Activated CD8-positive, alpha-beta memory T cell treated with anti-CD3 and anti-CD28 coated beads, Interleukin-2, amount 50 U/mL, for 48 hours (primary cell): ENCODE measurements around the gene FBXO15.

Experiments
- DNase-seq: peaks from one replicate; pipeline ENCODE4 v3.0.0-alpha.2; 2020

Gene FBXO15

DNA sequence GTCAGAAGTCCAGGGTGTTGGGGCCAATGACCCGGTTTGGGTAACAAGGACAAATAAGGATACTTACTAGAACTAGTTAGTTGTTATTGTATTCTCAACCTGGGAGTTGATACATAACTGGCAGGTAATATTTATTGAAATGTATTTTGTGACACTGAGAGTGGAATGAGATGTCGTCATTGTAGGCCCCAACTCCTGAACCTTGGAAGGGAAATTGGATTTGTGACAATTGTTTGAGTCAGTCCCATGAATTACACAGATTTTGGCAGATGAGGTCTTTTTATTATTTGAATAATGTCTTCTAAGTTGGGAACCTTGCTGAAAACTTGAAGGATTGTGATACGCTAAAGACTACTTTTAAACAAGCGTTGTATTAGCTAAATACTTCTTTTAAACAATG lies 5.7 kb upstream of the FBXO15 start:
- no peak for DNase-seq

DNA sequence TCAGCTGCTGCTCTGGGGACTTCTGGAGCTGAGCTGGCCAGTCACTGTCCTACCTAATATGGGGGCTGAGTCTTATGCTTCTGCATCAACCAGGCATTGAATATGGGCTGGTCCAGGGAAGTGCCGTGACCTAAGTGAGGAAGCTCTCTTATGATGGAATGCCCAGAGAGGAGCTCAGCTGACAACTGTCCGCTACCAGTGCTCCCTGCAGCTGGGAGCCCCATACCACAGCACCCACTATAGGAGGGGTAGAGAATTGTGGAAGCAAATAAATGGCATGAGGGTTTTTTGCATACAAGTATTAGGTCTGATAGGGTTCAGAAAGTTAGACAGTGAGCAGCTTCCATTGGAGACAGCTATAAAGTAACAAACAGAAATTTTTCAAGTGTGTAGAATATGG lies 5.2 kb upstream of the FBXO15 start:
- DNase-seq: no peak

DNA sequence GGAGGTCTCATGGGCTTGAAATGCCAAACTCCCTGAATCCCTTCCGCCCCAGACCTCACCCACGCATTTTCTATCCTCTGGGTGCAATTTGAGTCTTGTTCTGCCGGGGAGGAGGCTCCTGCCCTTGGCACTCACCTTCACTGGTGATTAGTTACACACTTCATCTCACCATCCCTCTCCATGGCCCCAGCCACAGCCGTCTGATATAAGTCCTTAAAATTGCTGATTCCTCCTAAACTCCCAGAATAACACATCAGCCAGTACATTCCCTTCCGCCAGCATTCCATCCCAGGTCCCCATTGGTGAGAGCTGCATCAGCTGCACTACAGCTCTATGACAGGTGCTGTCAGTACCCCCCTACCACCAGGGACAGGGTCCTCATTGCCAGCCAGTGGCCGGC lies 4.6 kb upstream of the FBXO15 start:
- DNase-seq: no peak

DNA sequence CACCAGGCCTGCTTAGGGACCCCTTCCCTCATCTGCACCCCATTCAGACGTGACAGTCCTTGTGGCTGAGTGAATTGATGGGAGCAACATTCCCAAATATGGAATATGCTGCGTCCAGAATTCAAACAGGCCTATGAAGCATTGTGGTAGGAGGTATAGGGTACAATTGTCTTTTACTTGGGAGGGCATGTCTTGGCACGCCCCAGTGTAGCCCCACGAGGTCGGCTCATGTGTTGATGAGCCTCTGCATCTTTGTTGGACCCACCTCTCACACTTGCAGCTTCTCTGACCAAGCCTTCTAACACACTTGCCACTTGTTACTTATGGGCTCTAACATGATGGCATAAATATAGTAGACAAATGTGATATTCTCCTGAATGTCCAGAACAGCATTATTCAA lies 2.2 kb upstream of the FBXO15 start:
- no peak for DNase-seq

DNA sequence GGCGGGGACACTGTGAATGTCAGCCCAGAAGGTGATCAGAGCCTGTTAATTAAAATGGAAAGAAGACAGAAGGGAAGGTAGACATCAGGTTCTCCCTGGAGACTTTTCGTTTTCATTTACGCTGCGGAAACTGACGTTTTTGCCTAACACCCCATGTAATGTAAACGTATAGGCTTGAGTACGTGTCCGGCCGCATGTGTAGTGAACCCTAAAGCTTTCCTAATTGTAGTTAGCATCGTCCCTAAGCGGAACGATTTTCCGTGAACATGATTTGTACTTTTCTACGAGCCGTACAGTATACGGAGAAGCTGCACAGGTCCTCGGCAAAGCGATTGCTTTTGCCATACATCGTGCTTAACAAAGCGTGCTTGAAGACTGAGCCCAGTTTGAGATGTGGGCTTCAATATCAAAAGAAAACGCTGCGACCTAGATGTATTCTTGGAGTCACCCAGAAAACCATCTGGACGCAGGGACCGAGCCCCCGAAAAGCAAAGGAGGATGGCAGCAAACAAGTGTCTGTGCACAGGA lies 973 bp upstream of the FBXO15 start:
- no peak for DNase-seq

DNA sequence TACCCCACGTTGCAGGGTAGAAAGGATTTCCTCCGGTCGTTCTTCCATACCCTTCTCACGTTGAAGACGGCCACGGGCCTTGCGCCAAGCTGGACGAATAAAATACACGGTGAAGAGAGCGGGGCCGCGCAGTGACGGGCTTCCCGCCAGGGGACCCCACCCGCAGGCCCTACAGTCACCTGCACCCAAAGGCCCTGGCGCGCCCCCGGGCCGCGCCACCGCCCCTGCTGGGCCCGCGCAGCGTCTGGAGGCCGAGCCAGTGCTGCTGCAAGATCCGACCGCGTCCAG lies 199 bp downstream of the FBXO15 start:
- no peak for DNase-seq

DNA sequence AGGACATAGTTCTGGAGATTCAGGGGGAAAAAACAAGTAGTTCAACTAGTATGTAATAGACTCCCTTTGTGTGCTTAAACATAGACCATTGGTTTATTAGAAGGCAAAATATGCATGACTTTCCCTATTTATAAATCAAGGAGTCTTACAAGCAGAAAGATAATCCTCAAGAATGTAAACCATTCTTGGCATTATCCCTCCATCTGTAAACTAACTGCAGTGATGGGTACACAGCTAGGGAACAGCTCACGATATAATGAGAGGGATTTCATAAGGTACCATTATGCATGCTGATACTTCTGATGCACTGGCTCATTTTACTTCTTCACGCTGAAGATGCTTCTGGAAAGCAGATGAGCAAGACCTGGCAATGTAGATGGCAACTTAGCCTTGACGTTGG lies 878 bp downstream of the FBXO15 start:
- no peak for DNase-seq

DNA sequence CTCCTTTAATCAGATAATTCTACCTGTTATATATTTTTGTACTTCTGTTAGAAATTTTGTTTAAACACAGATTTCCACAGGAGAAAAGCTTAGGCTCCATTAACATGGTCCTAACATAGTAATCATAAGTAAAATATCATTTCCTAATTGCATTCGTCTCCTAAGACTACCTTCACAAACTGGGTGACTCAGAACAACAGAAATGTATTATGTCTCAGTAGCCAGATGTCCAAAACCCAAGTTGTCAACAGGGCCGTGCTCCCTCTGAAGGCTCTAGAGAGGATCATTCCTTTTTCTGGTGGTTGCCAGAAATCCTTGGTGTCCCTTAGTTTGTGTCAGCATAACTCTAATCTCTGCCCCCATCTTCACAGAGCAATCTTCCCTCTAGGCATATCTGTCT lies 5.4 kb downstream of the FBXO15 start:
- DNase-seq: no peak

DNA sequence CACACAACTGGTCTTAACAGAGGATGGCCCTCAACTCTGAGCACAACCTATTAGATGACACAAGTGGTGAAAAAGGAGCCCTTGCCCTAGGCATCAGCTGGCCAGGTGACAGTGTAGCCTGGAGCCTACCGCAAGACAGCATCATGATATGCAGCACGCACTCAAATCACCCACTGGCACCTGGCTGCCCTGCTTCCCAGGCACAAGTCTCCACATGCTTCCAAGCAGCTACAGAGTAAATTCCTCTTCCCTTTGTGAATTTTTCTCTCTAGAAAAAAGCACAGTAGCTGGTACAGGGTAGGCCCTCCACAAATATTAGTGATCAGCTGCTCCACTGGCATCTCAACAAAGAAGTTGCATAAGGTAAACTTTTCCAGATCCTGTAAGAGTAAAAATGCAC lies 6.0 kb downstream of the FBXO15 start:
- DNase-seq: no peak

DNA sequence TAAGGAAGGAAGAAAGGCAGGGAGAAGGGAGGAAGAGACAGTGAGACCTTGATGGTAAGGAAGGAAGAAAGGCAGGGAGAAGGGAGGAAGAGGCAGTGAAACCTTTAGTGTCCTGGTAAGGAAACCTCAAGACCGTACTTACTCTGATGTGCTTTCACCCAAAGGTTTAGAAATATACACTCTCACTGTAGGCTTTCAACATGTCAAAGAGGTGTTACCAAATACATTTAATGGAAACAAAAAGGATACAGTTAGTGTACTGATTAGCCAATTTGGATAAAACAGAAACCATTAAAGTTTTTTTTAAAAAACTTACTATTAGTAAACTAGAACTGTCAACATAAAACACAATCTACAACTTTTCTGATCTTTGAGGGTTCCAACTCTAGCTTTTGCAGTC lies 7.1 kb downstream of the FBXO15 start:
- DNase-seq: no peak

DNA sequence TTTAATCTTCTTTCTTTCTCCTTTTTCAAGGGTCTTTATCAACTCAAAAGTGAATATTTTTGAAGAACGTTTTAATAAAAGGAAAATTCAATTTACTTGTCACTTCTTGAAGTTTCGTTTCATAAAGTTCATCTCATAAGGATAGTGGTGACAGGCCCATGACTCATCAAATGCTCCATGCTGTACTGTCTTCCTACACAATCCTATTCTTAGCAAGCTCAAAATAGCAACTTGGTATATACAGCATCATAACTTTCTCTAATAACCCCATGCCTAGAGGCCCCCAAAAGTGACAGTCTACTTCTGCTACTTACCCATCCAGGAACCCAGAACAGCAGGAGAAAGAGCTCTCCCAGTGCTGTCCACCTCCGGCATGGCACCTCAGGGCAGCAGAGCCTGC lies 7.7 kb downstream of the FBXO15 start:
- no peak for DNase-seq

DNA sequence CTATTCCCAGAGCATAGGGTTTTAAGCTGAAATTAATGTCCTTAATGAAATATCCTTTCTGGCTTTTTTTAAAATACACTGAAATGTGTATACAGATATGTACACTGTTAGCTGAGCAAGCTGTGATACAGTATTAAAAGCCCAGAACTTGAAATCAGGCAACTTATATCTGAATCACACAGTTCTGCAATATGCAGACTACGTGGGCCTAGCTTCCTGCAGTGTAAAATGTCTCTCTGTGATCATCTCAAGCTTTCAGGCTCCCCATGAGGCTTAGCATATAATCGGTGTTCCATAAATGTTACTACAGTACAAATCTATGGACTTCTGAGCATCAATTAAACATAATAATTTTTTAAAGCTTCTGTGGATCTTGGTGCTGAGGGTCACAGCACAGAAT lies 8.2 kb downstream of the FBXO15 start:
- no peak for DNase-seq

DNA sequence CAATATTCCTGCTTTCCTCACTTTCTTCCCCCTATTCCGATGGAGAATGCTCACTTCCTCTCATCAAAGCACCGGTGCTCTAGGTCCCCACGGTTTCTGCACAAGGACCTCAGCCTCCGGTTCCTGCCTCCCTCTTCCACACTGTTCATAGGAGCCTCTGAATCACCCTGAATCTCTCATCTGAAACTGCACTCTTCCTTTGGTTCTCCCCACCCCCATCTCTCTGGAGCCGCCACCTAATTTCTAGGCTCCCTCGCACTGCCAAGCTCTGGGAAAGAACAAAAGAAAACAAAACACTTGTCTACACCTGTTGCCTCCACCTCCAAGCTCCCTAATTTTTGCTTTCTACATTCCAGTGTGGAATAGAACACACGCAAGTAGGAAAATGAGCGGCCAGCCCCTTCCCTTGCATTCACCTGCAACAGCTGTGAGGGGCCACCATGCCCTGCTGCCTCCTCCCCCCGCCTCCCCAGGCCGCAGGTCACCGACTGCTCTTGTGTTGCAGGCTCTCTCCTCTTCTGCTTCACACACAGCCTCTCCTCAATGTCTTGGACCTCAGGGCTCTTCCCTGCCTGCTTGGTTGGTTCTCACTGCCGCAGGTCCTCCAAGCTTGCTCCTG lies 9.6 kb downstream of the FBXO15 start:
- DNase-seq: no peak

DNA sequence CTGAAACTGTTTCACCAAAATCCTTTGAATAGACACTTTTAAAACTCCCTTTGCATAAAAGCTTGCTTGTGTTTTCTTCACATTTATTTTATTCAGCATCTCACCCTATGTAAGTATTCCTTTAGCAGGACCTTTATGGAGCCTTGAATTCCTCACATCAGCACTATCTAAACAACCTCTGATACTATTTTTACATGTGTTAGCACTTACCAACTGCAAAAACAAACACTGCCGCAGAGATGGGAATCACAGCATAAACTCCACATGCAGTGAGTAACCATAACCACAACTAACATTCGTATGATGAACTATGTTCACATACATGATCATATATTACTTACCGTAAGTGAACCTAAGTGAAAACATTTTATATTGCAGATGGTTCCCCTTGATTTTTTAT lies 15.4 kb downstream of the FBXO15 start:
- no peak for DNase-seq

DNA sequence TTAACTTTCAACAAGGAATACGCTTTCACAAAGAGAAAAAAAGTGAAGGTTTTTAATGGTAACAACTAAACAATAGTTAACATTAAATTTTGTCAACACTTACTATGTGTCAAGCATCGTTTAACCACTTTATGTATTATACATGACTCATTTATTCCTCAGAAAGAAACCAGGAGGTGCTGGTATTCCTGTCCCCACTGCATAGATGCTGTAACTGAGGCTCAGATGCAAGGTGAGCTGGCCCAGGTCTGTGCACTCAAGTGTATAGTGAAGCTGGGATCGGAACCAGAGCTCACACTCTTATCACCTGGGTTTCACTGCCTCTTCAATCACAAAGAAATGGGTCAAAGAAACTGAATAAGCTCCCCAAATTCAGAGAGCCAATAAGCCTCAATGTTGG lies 16.5 kb downstream of the FBXO15 start:
- DNase-seq: no peak

DNA sequence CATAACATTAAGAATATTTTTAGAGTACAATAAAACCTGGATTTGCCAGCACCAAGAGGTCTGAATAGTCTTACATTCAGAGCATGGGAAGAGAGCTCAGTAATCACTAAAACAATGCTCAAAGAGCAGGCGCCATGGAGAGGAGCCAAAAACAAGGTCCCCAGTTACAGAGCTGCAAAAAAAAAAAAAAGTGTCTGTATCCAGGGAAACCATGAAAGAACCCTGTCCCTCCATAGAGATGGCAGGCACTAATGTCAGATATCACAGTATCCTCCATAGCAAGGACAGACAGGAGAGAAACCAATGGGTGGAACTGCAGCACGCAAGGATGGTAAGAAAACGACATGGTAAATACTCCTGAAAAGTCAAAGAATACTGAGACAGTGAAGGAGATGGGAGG lies 19.5 kb downstream of the FBXO15 start:
- DNase-seq: no peak

DNA sequence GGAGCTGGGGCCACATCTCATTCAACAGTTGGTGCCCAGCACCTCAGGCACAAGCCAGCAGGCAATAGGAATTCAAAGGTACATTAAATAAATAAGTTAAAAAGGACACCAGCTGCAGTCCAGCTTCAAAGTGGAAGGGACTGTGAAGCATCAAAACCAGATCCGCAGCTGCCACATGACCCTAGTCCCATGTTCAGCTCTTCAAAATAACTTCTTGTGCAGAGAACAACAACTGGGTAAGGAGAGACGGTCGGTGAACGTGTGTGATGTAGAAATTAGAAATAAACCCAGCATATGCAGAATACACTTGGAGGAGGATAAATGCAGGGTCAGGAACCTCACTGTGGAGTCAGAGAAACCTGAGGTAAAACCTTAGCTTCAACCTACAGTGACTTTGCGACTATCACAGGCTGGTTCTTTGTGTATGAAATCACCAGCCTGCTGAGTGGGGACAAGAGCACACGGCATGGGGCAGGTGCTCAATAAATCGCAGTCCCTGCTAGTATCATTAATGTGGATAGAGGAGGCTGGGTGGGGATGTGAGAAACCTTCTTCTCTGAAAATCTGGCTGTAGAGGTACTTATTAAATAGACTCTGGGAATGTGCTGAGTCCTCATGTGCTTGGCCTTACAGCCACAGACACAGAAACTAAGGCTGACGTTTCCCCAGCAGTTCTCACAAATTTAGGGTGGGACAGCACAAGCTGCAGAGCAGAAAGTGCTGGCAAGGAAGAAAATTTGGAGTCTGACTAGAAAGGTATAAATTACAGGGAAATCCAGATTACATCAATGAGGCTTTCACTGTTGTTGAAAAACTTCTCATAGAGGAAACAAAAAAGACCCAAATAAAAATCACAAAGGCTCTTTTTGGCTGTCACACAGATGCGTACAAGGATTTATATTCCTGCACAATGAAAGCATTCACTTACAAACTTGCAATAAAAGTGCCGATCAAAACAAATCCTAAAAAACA lies 20.7 kb downstream of the FBXO15 start:
- no peak for DNase-seq

DNA sequence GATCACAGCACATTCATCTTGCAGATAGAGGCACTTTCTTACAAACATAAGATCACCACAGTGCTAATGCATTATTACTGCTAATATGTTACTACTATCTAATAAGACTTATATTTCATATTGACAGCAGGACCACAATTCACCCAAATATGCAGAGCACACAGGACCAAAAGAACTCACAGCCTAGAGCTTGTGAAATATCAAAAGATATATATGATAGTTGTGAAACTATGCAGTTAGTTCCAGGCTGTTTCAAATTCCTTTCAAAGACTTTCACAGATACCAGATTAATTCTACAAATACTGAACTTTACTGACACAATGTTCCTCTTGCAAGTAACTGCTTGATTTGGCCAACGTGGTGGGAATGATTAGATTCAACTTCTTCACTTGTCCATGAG lies 23.0 kb downstream of the FBXO15 start:
- no peak for DNase-seq

DNA sequence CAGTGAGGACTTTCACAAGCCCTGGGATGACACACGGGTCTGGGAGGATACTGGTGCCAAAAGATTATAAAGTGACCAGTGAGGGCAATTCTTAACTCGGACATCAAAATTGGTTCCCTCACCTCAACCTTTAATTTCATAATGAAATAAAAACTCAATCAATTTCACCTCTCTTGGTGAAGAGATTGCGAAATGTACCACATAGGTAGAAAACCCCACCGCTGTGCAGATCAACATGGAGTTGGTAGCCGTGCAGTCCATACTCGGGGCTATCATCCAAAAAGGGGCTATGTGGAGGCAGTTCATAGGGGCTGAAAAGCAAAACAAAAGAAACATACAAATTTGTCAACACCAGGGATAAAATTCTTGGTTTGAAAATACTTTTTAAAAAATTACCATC lies 24.4 kb downstream of the FBXO15 start:
- DNase-seq: no peak

DNA sequence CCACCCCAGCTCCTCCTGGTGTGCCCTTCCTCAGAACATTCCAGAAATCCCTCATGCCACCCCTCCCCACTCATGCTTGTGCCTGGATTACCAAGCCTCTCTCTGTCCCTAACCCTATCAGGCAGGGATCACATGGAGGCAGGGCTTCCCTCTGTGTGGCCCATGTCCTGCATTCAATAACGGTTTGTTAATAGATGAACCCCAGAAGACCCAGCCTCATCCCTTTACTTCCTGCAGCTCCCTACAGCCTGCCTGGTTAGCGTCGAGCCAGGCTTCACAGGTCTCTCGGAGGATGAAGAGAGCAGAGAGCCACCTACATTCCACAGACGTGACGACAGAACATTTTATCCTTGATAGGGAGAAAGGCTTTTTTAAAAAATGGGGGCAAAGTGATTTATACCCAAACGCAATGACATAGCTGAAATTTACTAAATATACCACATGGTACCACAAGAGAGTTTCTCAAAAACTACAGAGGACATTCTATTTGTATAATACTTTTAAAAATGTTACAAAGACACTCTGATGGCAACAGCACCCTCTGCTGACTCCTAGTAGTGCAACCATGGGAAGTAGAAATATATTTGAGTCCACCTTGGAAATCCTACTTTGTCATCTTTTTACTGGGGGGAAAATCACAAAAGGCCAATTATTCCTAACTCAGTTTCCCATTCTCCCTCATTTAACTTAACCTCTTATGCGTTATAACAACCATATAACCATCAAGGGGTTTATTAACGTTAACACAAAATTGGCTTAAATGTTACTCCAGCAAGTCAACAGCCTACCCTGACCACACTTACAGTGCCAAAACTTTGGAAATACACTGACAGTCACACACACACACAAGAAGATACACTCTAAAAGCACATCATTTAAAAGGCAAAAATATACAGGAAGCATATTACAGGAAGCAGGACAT lies 30.7 kb downstream of the FBXO15 start:
- DNase-seq: no peak

DNA sequence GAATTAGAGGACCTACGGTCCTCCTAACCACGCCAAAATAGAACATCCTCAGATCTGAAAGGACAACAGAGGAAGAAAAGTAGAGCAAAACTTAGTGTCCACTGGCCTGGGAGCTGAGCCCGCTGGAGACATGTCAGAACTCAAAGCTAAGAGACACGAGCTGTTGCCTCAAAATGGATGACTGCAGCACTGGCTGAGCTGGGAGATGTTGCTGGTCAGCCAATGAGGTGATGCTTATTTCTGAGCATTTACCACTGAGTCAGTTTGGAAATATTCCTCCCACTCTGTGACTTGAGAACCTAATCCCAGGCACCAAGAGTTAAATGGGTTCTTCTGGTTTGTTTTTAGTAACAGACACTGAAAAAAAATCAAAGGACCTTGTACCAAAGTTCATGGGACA lies 32.6 kb downstream of the FBXO15 start:
- DNase-seq: no peak

DNA sequence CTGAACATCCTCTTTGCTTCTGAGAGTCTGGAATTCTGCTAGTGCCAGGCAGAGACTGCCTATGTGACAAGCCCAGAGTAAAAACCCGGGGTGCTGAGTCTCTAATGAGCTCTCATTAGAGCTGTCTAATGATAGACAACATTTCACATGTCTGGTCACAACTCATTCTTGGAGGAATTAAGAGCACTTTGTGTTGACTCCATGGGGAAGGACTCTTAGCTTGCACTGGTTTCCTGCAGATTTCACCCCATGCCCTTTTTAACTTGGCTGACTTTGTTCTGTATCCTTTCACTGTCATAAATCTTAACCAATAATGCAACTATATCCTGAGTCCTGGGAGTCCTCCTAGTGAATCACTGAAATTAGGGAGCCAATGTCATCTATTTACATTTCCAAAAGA lies 33.5 kb downstream of the FBXO15 start:
- no peak for DNase-seq

DNA sequence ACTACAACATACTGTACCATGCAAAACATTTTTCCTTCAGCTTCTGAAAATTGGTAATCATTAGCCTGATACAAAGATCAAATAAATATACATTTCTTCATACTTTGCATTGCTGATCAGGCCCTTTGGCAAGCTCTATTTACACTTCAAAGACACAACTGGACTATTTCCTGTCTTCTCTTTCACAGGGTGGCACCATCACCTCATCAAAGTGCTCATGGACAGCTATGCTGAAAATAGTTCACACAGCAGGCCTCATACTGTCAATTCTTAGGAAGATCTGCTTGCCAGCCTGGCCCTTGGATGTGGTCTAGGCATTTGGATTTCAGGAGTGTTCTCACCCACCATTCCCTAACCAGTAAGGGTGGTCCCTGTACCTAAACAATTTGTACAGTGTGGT lies 33.9 kb downstream of the FBXO15 start:
- DNase-seq: no peak

DNA sequence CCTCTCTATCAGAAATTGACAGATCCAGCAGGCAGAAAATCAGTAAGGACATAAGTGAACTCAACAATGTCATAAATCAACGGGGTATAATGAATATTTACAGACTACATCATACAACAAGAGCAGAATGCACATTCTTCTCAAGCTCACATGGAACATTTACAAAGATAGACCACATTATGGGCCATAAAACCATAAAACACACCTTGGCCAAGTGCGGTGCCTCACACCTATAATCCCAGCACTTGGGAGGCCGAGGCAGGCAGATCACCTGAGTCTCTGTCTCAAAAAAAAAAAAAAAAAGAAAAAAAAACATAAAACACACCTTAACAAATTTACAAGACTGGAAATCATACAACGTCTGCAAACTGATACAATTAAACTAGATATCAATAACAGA lies 36.7 kb downstream of the FBXO15 start:
- no peak for DNase-seq
